ENCODE measurements around the gene UCHL1. TPM values are rescaled to one million over a fixed set of nuclear protein-coding genes. Genes with fewer than 3 reads are reported as not detected.

UCHL1 gene
- total and polyA plus RNA-seq, 4 donors = 0.51 to 2.6 (median 0.70) TPM

- no peak for TF ChIP-seq REST (IDR thresholded peaks at IDR 0.05)
- TF ChIP-seq FOXA1 (IDR thresholded peaks at IDR 0.05) = no peak
- no peak for TF ChIP-seq FOXA2 (IDR thresholded peaks at IDR 0.05)
- TF ChIP-seq GABPA (IDR thresholded peaks at IDR 0.05 in 1 of 2, conservative IDR thresholded peaks at IDR 0.05 in 1 of 2) = no peak
- no peak for TF ChIP-seq HNF4G (IDR thresholded peaks at IDR 0.05)
- no peak for TF ChIP-seq JUND (IDR thresholded peaks at IDR 0.05)
- no peak for TF ChIP-seq RAD21 (IDR thresholded peaks at IDR 0.05)
- Histone ChIP-seq H3K4me1 (ENCODE audit: control insufficient read depth in 4 of 4, insufficient read depth in 4 of 4, low read length in 3 of 4) (no peaks in the 10 kb centered on the region), H3K27ac (ENCODE audit: low read depth in 1 of 2, low read length in 2 of 2) (no peak overlapping the region), H3K9me3 (ENCODE audit: control insufficient read depth in 4 of 4, low read length in 3 of 4) (no peaks in the 10 kb centered on the region), H3K9ac (ENCODE audit: low read depth in 1 of 2, low read length in 2 of 2) (no peak overlapping the region), H3K27me3 (ENCODE audit: control insufficient read depth in 4 of 4, insufficient read depth in 4 of 4, low read length in 3 of 4) (no peaks in the 10 kb centered on the region), H3K4me3 (ENCODE audit: low read depth in 1 of 3, low read length in 3 of 3) (no peak overlapping the region), H3K36me3 (ENCODE audit: control insufficient read depth in 4 of 4, insufficient read depth in 3 of 4, low read depth in 1 of 4, low read length in 3 of 4) (no peaks in the 10 kb centered on the region)
- WGBS = 90% methylated on average over 1 of the region's 1 CpG
- DNase-seq (ENCODE audit: low spot score) = no peak
Observed at GRCh38 chr4:41245983-41246382, 10.7 kb upstream of the UCHL1 start.

- 21% methylated on average over 13 of the region's 13 CpGs for WGBS
- DNase-seq (ENCODE audit: low spot score) = no peak
Observed at GRCh38 chr4:41256131-41256739, 493 bp upstream of the UCHL1 start.

DNA sequence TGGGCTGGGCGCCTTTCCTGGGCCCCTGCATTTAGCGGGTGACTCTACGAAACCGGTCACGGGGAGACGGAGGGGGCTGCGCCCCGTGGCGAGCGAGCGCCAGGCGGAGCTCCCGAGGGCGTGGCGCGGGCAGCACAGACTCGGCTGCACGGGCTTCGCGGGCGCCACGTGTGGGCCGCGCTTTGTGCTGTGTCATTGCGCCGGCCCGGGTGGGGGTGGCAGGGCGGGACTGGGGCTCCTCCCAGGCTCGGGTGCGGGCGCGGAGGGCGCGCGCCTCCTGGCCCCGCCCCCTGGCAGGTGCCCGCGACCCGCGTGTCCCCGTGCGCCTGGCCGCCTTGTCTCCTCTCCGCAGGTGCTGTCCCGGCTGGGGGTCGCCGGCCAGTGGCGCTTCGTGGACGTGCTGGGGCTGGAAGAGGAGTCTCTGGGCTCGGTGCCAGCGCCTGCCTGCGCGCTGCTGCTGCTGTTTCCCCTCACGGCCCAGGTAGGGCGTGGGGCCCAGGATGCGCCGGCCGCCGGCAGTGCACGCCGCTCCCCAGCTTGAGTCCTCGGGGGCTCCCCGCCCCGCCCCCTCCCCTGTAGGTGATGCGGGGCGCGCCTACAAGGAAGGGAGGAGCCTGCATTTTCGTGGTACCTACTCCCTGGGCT, 651 bp downstream of the UCHL1 start:
- Histone ChIP-seq H3K27me3 (ENCODE audit: control insufficient read depth in 4 of 4, insufficient read depth in 4 of 4, low read length in 3 of 4) (peaks cover 0 to 12% (median 3%) of the 10 kb centered on the region in 4 donors), H3K9ac (ENCODE audit: low read depth in 1 of 2, low read length in 2 of 2) (no peak overlapping the region), H3K4me3 (ENCODE audit: low read depth in 1 of 3, low read length in 3 of 3) (peak overlapping the region; percentile 22 to 58 (median 37)), H3K9me3 (ENCODE audit: control insufficient read depth in 4 of 4, low read length in 3 of 4) (no peaks in the 10 kb centered on the region), H3K4me1 (ENCODE audit: control insufficient read depth in 4 of 4, insufficient read depth in 4 of 4, low read length in 3 of 4) (peaks cover 6 to 16% (median 14%) of the 10 kb centered on the region in 4 donors), H3K27ac (ENCODE audit: low read depth in 1 of 2, low read length in 2 of 2) (no peak overlapping the region), H3K36me3 (ENCODE audit: control insufficient read depth in 4 of 4, insufficient read depth in 3 of 4, low read depth in 1 of 4, low read length in 3 of 4) (no peaks in the 10 kb centered on the region)
- peak; percentile 40 for DNase-seq (ENCODE audit: low spot score)
- 5% methylated on average over 69 of the region's 69 CpGs for WGBS
- TF ChIP-seq, protein P1, sequence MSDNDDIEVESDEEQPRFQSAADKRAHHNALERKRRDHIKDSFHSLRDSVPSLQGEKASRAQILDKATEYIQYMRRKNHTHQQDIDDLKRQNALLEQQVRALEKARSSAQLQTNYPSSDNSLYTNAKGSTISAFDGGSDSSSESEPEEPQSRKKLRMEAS (IDR thresholded peaks at IDR 0.05) = no peak
- TF ChIP-seq JUND (IDR thresholded peaks at IDR 0.05) (no peak), CTCF (IDR thresholded peaks at IDR 0.05; ENCODE audit: low read depth, low read length, missing input control) (no peak), FOXA2 (IDR thresholded peaks at IDR 0.05) (no peak), ZBTB33 (IDR thresholded peaks at IDR 0.05) (no peak), RXRA (IDR thresholded peaks at IDR 0.05) (no peak), SP1 (IDR thresholded peaks at IDR 0.05) (no peak), RAD21 (IDR thresholded peaks at IDR 0.05) (no peak), TAF1 (conservative IDR thresholded peaks at IDR 0.05) (no peak), GABPA (IDR thresholded peaks at IDR 0.05 in 1 of 2, conservative IDR thresholded peaks at IDR 0.05 in 1 of 2) (no peak), EGR1 (IDR thresholded peaks at IDR 0.05; ENCODE audit: low read depth in 2 of 2) (no peak), FOXA1 (IDR thresholded peaks at IDR 0.05) (no peak)
- TF ChIP-seq, protein P2, sequence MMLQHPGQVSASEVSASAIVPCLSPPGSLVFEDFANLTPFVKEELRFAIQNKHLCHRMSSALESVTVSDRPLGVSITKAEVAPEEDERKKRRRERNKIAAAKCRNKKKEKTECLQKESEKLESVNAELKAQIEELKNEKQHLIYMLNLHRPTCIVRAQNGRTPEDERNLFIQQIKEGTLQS (IDR thresholded peaks at IDR 0.05) = no peak

More at GRCh38 chr4:41256131-41256739, 493 bp upstream of the UCHL1 start:
- H3K4me1 ChIP-seq (ENCODE audit: control insufficient read depth in 4 of 4, insufficient read depth in 4 of 4, low read length in 3 of 4) = peaks cover 6 to 16% (median 14%) of the 10 kb centered on the region in 4 donors
- H3K27ac ChIP-seq (ENCODE audit: low read depth in 1 of 2, low read length in 2 of 2) = no peak overlapping the region
- H3K9ac ChIP-seq (ENCODE audit: low read depth in 1 of 2, low read length in 2 of 2) = no peak overlapping the region
- TF ChIP-seq EGR1 (IDR thresholded peaks at IDR 0.05; ENCODE audit: low read depth in 2 of 2) (no peak), FOXA2 (IDR thresholded peaks at IDR 0.05) (no peak), SP1 (IDR thresholded peaks at IDR 0.05) (no peak), TAF1 (conservative IDR thresholded peaks at IDR 0.05) (no peak), JUND (IDR thresholded peaks at IDR 0.05) (no peak)
- TF ChIP-seq, protein P1 (IDR thresholded peaks at IDR 0.05) = no peak
- H3K36me3 ChIP-seq (ENCODE audit: control insufficient read depth in 4 of 4, insufficient read depth in 3 of 4, low read depth in 1 of 4, low read length in 3 of 4) = no peaks in the 10 kb centered on the region
- no peaks in the 10 kb centered on the region for H3K9me3 ChIP-seq (ENCODE audit: control insufficient read depth in 4 of 4, low read length in 3 of 4)
- H3K27me3 ChIP-seq (ENCODE audit: control insufficient read depth in 4 of 4, insufficient read depth in 4 of 4, low read length in 3 of 4) = peaks cover 0 to 12% (median 3%) of the 10 kb centered on the region in 4 donors
- peak overlapping the region in 1 of 3 donors; percentile 58 for H3K4me3 ChIP-seq (ENCODE audit: low read depth in 1 of 3, low read length in 3 of 3)
